Activated CD4-positive, alpha-beta T cell treated with anti-CD3 and anti-CD28 coated beads for 24 hours (primary cell): ENCODE measurements around the gene DHX36.

Source experiments
- DNase-seq, 2 donors: peaks; one replicate each; pipeline ENCODE4 v3.0.0-alpha.2; 2020; ENCODE audit warnings: low read depth in 2 of 2

The DHX36 gene

DNA sequence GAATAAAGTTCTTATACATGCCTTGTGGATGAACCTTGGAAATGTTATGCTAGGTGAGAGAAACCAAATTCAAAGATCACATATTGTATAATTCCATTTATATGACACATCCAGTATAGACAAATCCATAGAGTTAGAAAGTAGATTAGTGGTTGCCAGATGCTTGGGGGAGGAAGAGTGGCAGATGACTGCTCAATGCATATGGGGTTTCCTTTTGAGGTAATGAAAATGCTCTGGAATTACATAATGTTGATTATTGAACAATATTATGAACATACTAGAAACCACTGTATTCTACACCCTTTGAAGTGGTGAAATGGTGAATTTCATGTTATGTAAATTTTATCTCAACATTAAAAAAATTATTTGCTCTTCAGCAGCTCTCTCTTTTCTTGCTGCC lies 100.8 kb downstream of the DHX36 start:
- DNase-seq: no peak
